Uterus (tissue), 4 donors: Measurements from ENCODE around the gene WDR4. TPM values are rescaled to one million over a fixed set of nuclear protein-coding genes. Genes with fewer than 3 reads are reported as not detected.
A peak's percentile ranks its signal among the peaks of the same experiment; 100 is the strongest.
"Not testable (repeated sequence)": the region's sequence is repeated elsewhere in the genome, so short reads cannot be mapped to it uniquely, and the experiment has no call there.

Source experiments
- DNase-seq, 2 donors: peaks; one replicate each; pipeline ENCODE4 v3.0.0-alpha.2; 2019 to 2020
- H3K27ac ChIP-seq, 2 donors: fragments of 200-600 bp; sonication (generic); 1 replicate in 1 of 2; 2 replicates in 1 of 2; pipeline ENCODE4 v1.5.1; 2016 to 2018
- H3K27me3 ChIP-seq, 2 donors: fragments of 200-600 bp; sonication (generic); one replicate each; pipeline ENCODE4 v1.5.1; 2018 to 2019; ENCODE audit warnings: control low read depth in 1 of 2
- H3K36me3 ChIP-seq, 2 donors: fragments of 200-600 bp; sonication (generic); one replicate each; pipeline ENCODE4 v1.5.1; 2019; ENCODE audit warnings: control low read depth in 1 of 2
- H3K4me1 ChIP-seq, 2 donors: fragments of 200-600 bp; sonication (generic); one replicate each; pipeline ENCODE4 v1.5.1; 2018 to 2019; ENCODE audit warnings: control low read depth in 1 of 2
- H3K4me3 ChIP-seq, 2 donors: fragments of 200-600 bp; sonication (generic); 1 replicate in 1 of 2; 2 replicates in 1 of 2; pipeline ENCODE4 v1.5.1; 2018 to 2019; ENCODE audit warnings: mild to moderate bottlenecking in 1 of 2
- H3K9me3 ChIP-seq, 2 donors: fragments of 200-600 bp; sonication (generic); one replicate each; pipeline ENCODE4 v1.5.1; 2019; ENCODE audit warnings: control low read depth in 1 of 2
- CTCF ChIP-seq, 4 experiments: fragments of 200-600 bp in 2 of 4; fragments of 450-650 bp in 2 of 4; sonication (generic) in 2 of 4; IDR thresholded peaks; one replicate each; pipeline ENCODE4 v1.5.1; 2016 to 2019; ENCODE audit warnings: antibody characterized with exemption in 4 of 4, mild to moderate bottlenecking in 2 of 4, moderate library complexity in 1 of 4
- POLR2A ChIP-seq, 2 donors: fragments of 450-650 bp; IDR thresholded peaks; one replicate each; pipeline ENCODE4 v1.6.1; 2016; ENCODE audit warnings: antibody characterized with exemption in 2 of 2, mild to moderate bottlenecking in 1 of 2, moderate library complexity in 1 of 2
- intact Hi-C: fragments of 100-400 bp; cut with DNase I; formaldehyde crosslinking; loops from one replicate; pipeline ENCODE4 v1.15.1; 2023; ENCODE audit warnings: low total_unique reads
- total RNA-seq, 4 donors: library from RNA; depleted of rRNA in 3 of 4; stranded (reverse); fragments of >200 nt in 3 of 4; gene quantifications; one replicate each; pipeline versions ENCODE4 v1.1.0 to v1.2.4, GENCODE V29; 2014 to 2023
- donor health status: DM: yes; HTN: yes; CAD: no.

WDR4 gene
- total RNA-seq, 4 donors from 2014 or later, result 6.4 to 19.1 (median 17.8) TPM; not detected in 1

DNA sequence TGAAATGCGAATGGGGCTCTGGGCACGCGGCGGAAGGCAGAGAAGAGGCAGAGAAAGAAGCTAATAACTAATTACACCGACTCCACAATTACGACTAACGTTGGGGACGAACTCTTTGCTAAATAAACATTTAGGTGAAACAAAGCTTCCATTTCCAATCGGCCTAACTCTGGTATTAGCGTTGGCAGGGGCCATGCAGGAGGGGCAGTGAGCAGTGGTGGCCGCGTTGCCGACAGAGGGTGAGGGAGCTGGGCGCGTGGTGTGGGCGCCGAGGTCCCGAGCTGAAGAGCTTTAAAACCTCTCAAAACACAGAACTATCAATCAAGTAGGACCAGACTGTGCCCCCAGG is 13.2 kb upstream of the WDR4 start:
- Histone ChIP-seq H3K9me3 (no peaks in the 10 kb centered on the region), H3K4me1 (no peaks in the 10 kb centered on the region), H3K27me3 (no peaks in the 10 kb centered on the region), H3K27ac (peak overlapping the region; percentile 89 to 92), H3K4me3 (peak overlapping the region; percentile 58 to 69), H3K36me3 (no peaks in the 10 kb centered on the region)
- DNase-seq, result no peak
- no peak for TF ChIP-seq CTCF (IDR thresholded peaks at IDR 0.05)
- no peak for TF ChIP-seq POLR2A (IDR thresholded peaks at IDR 0.05)
- intact Hi-C loops, result loop anchor here (10.0 kb wide), 1 partner anchor 82 kb away; the partner anchor contains the start of gene PKNOX1

DNA sequence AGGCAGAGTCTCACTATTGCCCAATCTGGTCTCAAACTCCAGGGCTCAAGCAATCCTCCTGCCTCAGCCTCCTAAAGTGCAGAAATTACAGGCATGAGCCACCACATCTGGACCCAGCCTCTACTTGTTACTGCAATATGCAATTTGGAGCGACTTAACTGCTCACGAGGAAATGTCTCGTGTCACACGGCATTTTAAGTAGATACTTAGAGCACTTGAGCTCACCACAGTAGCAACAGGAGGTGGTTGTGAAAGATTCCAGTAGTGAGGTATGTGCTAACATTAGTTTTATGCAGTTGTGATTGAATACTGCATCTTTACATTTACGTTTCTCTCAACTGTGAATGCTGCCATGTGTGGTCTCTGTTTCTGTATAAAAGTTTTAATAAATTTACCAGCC is 8.0 kb upstream of the WDR4 start:
- no peak for DNase-seq
- no peaks in the 10 kb centered on the region for H3K9me3 ChIP-seq
- no peak overlapping the region for H3K4me3 ChIP-seq
- no peaks in the 10 kb centered on the region for H3K27me3 ChIP-seq
- intact Hi-C loops, result no loop called here
- no peaks in the 10 kb centered on the region for H3K4me1 ChIP-seq
- no peak overlapping the region for H3K27ac ChIP-seq
- TF ChIP-seq POLR2A (IDR thresholded peaks at IDR 0.05) (no peak), CTCF (IDR thresholded peaks at IDR 0.05) (no peak)
- H3K36me3 ChIP-seq, result no peaks in the 10 kb centered on the region

GRCh38 chr21:42883921-42884320 is 4.6 kb upstream of the WDR4 start:
- H3K36me3 ChIP-seq, result no peaks in the 10 kb centered on the region
- H3K27me3 ChIP-seq, result no peaks in the 10 kb centered on the region
- H3K27ac ChIP-seq, result no peak overlapping the region
- H3K4me3 ChIP-seq, result no peak overlapping the region
- H3K4me1 ChIP-seq, result peaks cover 0 to 3% of the 10 kb centered on the region in 2 donors
- H3K9me3 ChIP-seq, result no peaks in the 10 kb centered on the region
- no peak for DNase-seq
- intact Hi-C loops, result no loop called here
- TF ChIP-seq POLR2A (IDR thresholded peaks at IDR 0.05) (no peak), CTCF (IDR thresholded peaks at IDR 0.05) (no peak)

DNA sequence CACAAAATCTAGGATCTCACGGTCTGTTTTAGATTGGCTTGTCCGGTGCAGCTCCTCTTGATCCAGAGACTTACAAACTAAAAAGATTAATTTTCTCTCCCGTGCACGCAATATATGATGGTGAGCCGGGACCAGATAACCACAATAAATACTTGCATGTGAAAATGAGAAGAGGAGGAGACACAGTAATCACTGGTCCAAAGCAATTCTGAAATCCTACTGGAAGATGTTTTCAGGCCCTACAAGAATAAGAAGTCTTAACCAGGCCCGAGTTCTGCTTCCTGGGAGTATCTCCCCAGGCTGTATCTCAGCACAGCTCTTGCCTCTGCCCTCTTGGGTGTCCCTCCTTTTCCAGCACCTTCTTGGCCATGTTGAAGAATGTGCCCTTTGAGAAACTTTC is 1.0 kb upstream of the WDR4 start:
- no peaks in the 10 kb centered on the region for H3K9me3 ChIP-seq
- H3K36me3 ChIP-seq, result no peaks in the 10 kb centered on the region
- no peak for DNase-seq
- H3K27me3 ChIP-seq, result no peaks in the 10 kb centered on the region
- no peak overlapping the region for H3K27ac ChIP-seq
- H3K4me1 ChIP-seq, result peaks cover 0 to 3% of the 10 kb centered on the region in 2 donors
- no peak overlapping the region for H3K4me3 ChIP-seq
- intact Hi-C loops, result no loop called here
- TF ChIP-seq CTCF (IDR thresholded peaks at IDR 0.05), result no peak
- TF ChIP-seq POLR2A (IDR thresholded peaks at IDR 0.05), result no peak

GRCh38 chr21:42878678-42878992 is 704 bp downstream of the WDR4 start:
- Histone ChIP-seq H3K4me3 (peak overlapping the region; percentile 77 to 87), H3K36me3 (no peaks in the 10 kb centered on the region), H3K27me3 (no peaks in the 10 kb centered on the region), H3K9me3 (no peaks in the 10 kb centered on the region), H3K27ac (peak overlapping the region; percentile 81), H3K4me1 (peaks cover 0 to 3% of the 10 kb centered on the region in 2 donors)
- intact Hi-C loops, result no loop called here
- DNase-seq, result no peak
- TF ChIP-seq POLR2A (IDR thresholded peaks at IDR 0.05) (no peak), CTCF (IDR thresholded peaks at IDR 0.05) (no peak)

- H3K4me3 ChIP-seq, H3K27ac ChIP-seq, H3K27me3 ChIP-seq, DNase-seq, H3K9me3 ChIP-seq, H3K4me1 ChIP-seq, H3K36me3 ChIP-seq, intact Hi-C loops: not testable (repeated sequence)
Measured at GRCh38 chr21:42875811-42876210, 3.5 kb downstream of the WDR4 start.
